ENCODE data around the gene LBX1. TPM values are rescaled to one million over a fixed set of nuclear protein-coding genes. Genes with fewer than 3 reads are reported as not detected.

Gene LBX1
- total RNA-seq, 1 experiment from 2014 or later, result not detected

GRCh38 chr10:101241840-101242707 lies 12.8 kb upstream of the LBX1 start:
- no peak for DNase-seq
- Mint-ChIP-seq H3K27ac (ENCODE audit: unreplicated experiment) (no peak overlapping the region), H3K4me1 (ENCODE audit: low read depth, unreplicated experiment) (peaks cover 12% of the 10 kb centered on the region), H3K9me3 (ENCODE audit: low read depth, unreplicated experiment) (no peaks in the 10 kb centered on the region), H3K27me3 (ENCODE audit: unreplicated experiment) (peaks cover 33% of the 10 kb centered on the region), H3K36me3 (ENCODE audit: insufficient read depth, unreplicated experiment) (no peaks in the 10 kb centered on the region), H3K4me3 (ENCODE audit: low read depth, unreplicated experiment) (no peak overlapping the region)
- intact Hi-C loops (cut with micrococcal nuclease; ENCODE audit: unreplicated experiment), result no loop called here
- CTCF ChIA-PET, result no interaction called here
- no TSS peak for BruUV-seq (replicated peaks)
- TF ChIP-seq CTCF (IDR thresholded peaks at IDR 0.05; ENCODE audit: unreplicated experiment), result no peak

GRCh38 chr10:101238732-101239105 lies 9.5 kb upstream of the LBX1 start:
- no TSS peak for BruUV-seq (replicated peaks)

GRCh38 chr10:101237982-101238731 lies 8.9 kb upstream of the LBX1 start:
- H3K27ac Mint-ChIP-seq (ENCODE audit: unreplicated experiment), result no peak overlapping the region
- DNase-seq, result no peak
- no peaks in the 10 kb centered on the region for H3K4me1 Mint-ChIP-seq (ENCODE audit: low read depth, unreplicated experiment)
- intact Hi-C loops (cut with micrococcal nuclease; ENCODE audit: unreplicated experiment), result no loop called here
- H3K36me3 Mint-ChIP-seq (ENCODE audit: insufficient read depth, unreplicated experiment), result no peaks in the 10 kb centered on the region
- H3K27me3 Mint-ChIP-seq (ENCODE audit: unreplicated experiment), result peaks cover 50% of the 10 kb centered on the region
- H3K4me3 Mint-ChIP-seq (ENCODE audit: low read depth, unreplicated experiment), result no peak overlapping the region
- CTCF ChIA-PET, result no interaction called here
- H3K9me3 Mint-ChIP-seq (ENCODE audit: low read depth, unreplicated experiment), result no peaks in the 10 kb centered on the region
- no peak for TF ChIP-seq CTCF (IDR thresholded peaks at IDR 0.05; ENCODE audit: unreplicated experiment)
- BruUV-seq (replicated peaks), result no TSS peak

More at GRCh38 chr10:101238732-101239105, 9.5 kb upstream of the LBX1 start:
- Mint-ChIP-seq H3K4me3 (ENCODE audit: low read depth, unreplicated experiment) (no peak overlapping the region), H3K27ac (ENCODE audit: unreplicated experiment) (no peak overlapping the region), H3K27me3 (ENCODE audit: unreplicated experiment) (peaks cover 45% of the 10 kb centered on the region), H3K36me3 (ENCODE audit: insufficient read depth, unreplicated experiment) (no peaks in the 10 kb centered on the region), H3K4me1 (ENCODE audit: low read depth, unreplicated experiment) (no peaks in the 10 kb centered on the region), H3K9me3 (ENCODE audit: low read depth, unreplicated experiment) (no peaks in the 10 kb centered on the region)
- DNase-seq, result no peak
- TF ChIP-seq CTCF (IDR thresholded peaks at IDR 0.05; ENCODE audit: unreplicated experiment), result no peak
- intact Hi-C loops (cut with micrococcal nuclease; ENCODE audit: unreplicated experiment), result no loop called here
- CTCF ChIA-PET, result no interaction called here

- BruUV-seq (replicated peaks), result no TSS peak
- Mint-ChIP-seq H3K27ac (ENCODE audit: unreplicated experiment) (no peak overlapping the region), H3K27me3 (ENCODE audit: unreplicated experiment) (peaks cover 59% of the 10 kb centered on the region)
These were observed 8.1 kb upstream of the LBX1 start for GRCh38 chr10:101237081-101237981.

More at GRCh38 chr10:101237081-101237981, 8.1 kb upstream of the LBX1 start:
- no peaks in the 10 kb centered on the region for H3K36me3 Mint-ChIP-seq (ENCODE audit: insufficient read depth, unreplicated experiment)
- intact Hi-C loops (cut with micrococcal nuclease; ENCODE audit: unreplicated experiment), result no loop called here
- no peak for TF ChIP-seq CTCF (IDR thresholded peaks at IDR 0.05; ENCODE audit: unreplicated experiment)
- H3K4me3 Mint-ChIP-seq (ENCODE audit: low read depth, unreplicated experiment), result no peak overlapping the region
- no peaks in the 10 kb centered on the region for H3K9me3 Mint-ChIP-seq (ENCODE audit: low read depth, unreplicated experiment)
- CTCF ChIA-PET, result no interaction called here
- DNase-seq, result no peak
- H3K4me1 Mint-ChIP-seq (ENCODE audit: low read depth, unreplicated experiment), result no peaks in the 10 kb centered on the region
